Dermis blood vessel endothelial cell (primary cell): ENCODE data around the gene POU4F2. TPM values are rescaled to one million over a fixed set of nuclear protein-coding genes. Genes with fewer than 3 reads are reported as not detected.
"Not testable (repeated sequence)": the region's sequence is repeated elsewhere in the genome, so short reads cannot be mapped to it uniquely, and the experiment has no call there.

Experiments
- DNase-seq: peaks from one replicate; pipeline ENCODE4 v3.0.0; 2010
- total RNA-seq: library from RNA; depleted of rRNA; stranded (reverse); fragments of >200 nt; gene quantifications from 2 replicates; pipeline ENCODE4 v1.2.3, GENCODE V29; 2014

Gene POU4F2
- total RNA-seq, 1 donor from 2014 or later, result not detected

DNA sequence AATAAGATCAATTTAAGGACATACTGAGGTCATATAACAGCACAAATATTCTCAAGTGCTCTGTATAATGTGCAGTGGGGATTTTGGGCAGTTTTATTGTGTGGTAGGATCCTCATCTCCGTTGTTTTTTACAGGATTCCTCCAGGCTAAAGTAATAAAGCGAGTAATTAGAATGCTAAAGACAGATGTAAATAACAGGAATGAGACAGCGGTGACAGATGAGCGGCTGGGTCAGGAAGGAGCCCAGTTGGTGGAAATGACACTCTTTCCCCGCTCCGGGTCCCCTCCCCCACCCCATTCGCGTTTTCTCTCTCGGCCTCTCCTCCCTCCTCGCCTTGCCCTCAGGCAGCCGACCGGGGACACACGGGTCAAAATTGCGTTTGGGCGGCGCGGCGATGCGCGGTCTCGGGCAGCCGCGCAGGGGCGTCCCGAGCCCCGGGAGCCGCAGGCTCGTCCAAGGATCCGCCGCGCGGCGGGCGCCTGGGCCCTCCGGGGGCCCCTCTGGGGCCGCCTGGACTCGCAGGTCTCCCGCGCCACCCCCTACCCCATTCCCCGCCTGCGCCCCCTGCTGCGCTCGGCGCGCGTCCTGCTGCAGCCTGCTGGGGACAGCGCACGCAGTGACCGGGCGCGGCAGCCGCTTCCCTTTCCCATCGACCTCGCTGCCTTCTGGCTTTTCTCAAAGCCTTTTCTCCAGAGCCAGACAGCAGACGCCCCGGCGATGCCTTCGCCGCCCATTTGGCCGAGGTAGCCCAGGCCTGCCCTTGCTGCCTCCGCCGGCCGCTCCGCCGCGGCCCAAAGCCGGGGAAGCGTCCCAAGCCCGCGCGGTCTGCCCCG lies 16.2 kb downstream of the POU4F2 start:
- DNase-seq, result peak; percentile 38

DNA sequence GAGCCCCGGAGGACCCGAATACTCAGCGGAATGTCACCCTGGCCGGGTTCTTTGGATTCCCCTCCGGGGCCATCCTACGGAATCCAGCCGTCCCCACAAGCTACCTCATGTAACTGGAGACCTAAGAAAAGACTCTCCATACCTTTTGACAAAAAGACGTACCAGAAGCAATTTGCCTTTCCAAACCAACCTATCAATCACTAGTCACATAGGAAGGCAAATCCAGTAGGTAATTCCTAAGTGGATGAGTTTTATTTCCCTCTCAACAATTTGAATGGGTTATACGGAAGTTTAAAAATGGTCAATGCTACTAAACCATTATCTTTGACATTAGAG lies 16.8 kb downstream of the POU4F2 start:
- no peak for DNase-seq

DNA sequence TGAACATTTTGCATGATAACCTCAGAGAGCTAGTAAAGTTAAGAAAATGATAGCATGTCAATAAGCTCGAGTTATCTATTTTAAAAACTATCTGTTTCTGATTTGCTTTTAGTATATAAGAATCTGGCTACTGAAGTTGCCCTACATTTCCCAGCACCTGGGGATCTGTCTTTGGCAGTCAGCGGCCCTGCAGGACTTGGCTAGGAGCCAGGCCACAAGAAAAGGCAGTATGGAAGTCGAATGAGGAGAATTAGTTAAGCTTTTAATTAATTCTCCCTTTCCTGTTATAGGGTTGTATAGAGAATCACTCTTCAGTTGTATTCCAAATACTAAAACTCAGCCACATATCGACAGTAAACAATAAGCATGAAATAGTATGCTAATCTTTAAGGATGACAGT lies 22.7 kb downstream of the POU4F2 start:
- DNase-seq, result no peak

DNA sequence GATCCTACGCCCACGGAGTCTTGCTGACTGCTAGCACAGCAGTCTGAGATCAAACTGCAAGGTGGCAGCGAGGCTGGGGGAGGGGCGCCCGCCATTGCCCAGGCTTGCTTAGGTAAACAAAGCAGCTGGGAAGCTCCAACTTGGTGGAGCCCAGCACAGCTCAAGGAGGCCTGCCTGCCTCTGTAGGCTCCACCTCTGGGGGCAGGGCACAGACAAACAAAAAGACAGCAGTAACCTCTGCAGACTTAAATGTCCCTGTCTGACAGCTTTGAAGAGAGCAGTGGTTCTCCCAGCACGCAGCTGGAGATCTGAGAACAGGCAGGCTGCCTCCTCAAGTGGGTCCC lies 25.2 kb downstream of the POU4F2 start:
- not testable (repeated sequence) for DNase-seq

DNA sequence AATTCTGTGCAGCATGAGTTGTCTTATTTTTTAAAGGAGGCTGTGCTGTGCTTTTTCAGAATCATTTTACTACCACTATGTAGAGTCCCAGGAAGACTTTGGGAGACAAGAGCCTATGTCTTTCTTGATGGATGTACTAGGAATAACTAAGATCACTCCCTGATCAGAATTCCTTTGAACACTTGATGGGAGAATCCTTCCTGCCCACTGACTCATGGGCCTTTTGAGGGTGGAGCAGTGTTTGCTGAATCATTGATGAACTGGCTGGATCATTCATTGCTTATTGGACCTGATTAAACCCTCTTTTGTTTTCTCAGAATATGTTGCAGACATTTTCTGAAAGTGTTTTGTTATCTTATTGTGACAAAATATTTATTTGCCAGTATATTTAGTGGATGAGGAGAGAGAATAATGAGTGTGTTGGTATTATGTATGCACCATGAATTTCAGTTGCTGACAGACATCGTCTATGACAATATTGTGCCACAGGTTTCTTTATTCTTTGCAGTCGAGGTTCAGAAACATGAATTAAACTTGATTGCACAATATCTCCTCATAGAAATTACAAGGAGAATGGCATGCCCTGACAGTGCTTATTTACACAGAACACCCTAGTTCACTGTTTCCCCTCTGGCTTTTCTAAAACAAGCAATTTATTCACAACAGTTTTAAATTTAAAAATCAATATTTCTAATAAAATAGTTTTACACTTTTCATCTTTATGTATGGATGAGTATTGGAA lies 36.3 kb downstream of the POU4F2 start:
- no peak for DNase-seq

Other genes starting within 250 kb of the POU4F2 start
- 12.8 and 14.7 TPM in 2 replicates for gene SLC10A7, start 117.0 kb upstream of the POU4F2 start, total RNA-seq